SK-N-MC (cell line): ENCODE data around the gene METTL6.
A peak's percentile ranks its signal among the peaks of the same experiment; 100 is the strongest.
"Not testable (repeated sequence)": the region's sequence is repeated elsewhere in the genome, so short reads cannot be mapped to it uniquely, and the experiment has no call there.

Source experiments
- DNase-seq: peaks from one replicate; pipeline ENCODE4 v3.0.0-alpha.2; 2011; ENCODE audit warnings: low read depth, low spot score
- H3K27ac ChIP-seq: fragments of 200-600 bp; sonication (generic); 2 replicates; pipeline ENCODE4 v1.5.1; 2016; ENCODE audit warnings: mixed run types
- H3K36me3 ChIP-seq: fragments of 200-600 bp; sonication (generic); 2 replicates; pipeline ENCODE4 v1.6.1; 2017; ENCODE audit warnings: antibody characterized with exemption, low read length, mixed read lengths; ENCODE audit not compliant: insufficient read depth
- H3K4me3 ChIP-seq: fragments of 200-600 bp; sonication (generic); 2 replicates; pipeline ENCODE4 v1.5.1; 2016
- H3K9ac ChIP-seq: fragments of 200-600 bp; sonication (generic); 2 replicates; pipeline ENCODE4 v1.8.0; 2017; ENCODE audit warnings: mixed run types, mixed read lengths; ENCODE audit not compliant: insufficient read length
- H3K9me3 ChIP-seq: fragments of 200-600 bp; sonication (generic); 2 replicates; pipeline ENCODE4 v1.6.1; 2017; ENCODE audit warnings: low read depth, mild to moderate bottlenecking, antibody characterized with exemption, low read length, moderate library complexity, mixed read lengths
- EZH2 ChIP-seq: fragments of 200-600 bp; sonication (generic); IDR thresholded peaks from one replicate; pipeline ENCODE4 v1.6.1; 2017; ENCODE audit warnings: antibody characterized with exemption
- FOXP2 ChIP-seq: optimal IDR thresholded peaks from 2 replicates; pipeline ENCODE3; 2011; ENCODE audit warnings: mild to moderate bottlenecking, moderate library complexity; ENCODE audit not compliant: insufficient read depth; ENCODE audit errors: extremely low read length, control extremely low read depth
- POLR2AphosphoS5 ChIP-seq: IDR thresholded peaks from 2 replicates; pipeline ENCODE4 v1.6.1; 2012; ENCODE audit warnings: mild to moderate bottlenecking, low read depth, low read length, borderline replicate concordance

METTL6 gene

GRCh38 chr3:15428539-15428938 lies 1.2 kb upstream of the METTL6 start:
- no peak for TF ChIP-seq POLR2AphosphoS5
- TF ChIP-seq FOXP2 = no peak
- TF ChIP-seq EZH2 = no peak
- Histone ChIP-seq H3K36me3 (peaks cover 6% of the 10 kb centered on the region; the same call in 1 of the 2 replicates), H3K9me3 (no peaks in the 10 kb centered on the region), H3K9ac (peak overlapping the region; percentile 86), H3K4me3 (peak overlapping the region; percentile 87), H3K27ac (no peak overlapping the region)
- DNase-seq = no peak

- no peak overlapping the region for H3K27ac ChIP-seq
- TF ChIP-seq POLR2AphosphoS5 = no peak
- TF ChIP-seq FOXP2 = no peak
- no peak for TF ChIP-seq EZH2
- H3K9me3 ChIP-seq = no peaks in the 10 kb centered on the region
- peaks cover 6% of the 10 kb centered on the region; the same call in 1 of the 2 replicates for H3K36me3 ChIP-seq
- H3K9ac ChIP-seq = peak overlapping the region; percentile 86
- DNase-seq = no peak
- peak overlapping the region; percentile 87 for H3K4me3 ChIP-seq
These were observed 637 bp upstream of the METTL6 start for GRCh38 chr3:15427981-15428380.

- Histone ChIP-seq H3K9me3 (no peaks in the 10 kb centered on the region), H3K9ac (peak overlapping the region; percentile 86), H3K36me3 (no peaks in the 10 kb centered on the region; the same call in 1 of the 2 replicates), H3K4me3 (peak overlapping the region; percentile 87), H3K27ac (no peak overlapping the region)
- TF ChIP-seq EZH2 = no peak
- TF ChIP-seq FOXP2 = no peak
- no peak for TF ChIP-seq POLR2AphosphoS5
- no peak for DNase-seq
These were observed 695 bp downstream of the METTL6 start for GRCh38 chr3:15426579-15427118.

- no peak overlapping the region for H3K9ac ChIP-seq
- H3K4me3 ChIP-seq = no peak overlapping the region
- TF ChIP-seq EZH2 (no peak), FOXP2 (no peak), POLR2AphosphoS5 (no peak)
- no peak for DNase-seq
- peaks cover 4% of the 10 kb centered on the region; the same call in 1 of the 2 replicates for H3K36me3 ChIP-seq
- no peak overlapping the region for H3K27ac ChIP-seq
- H3K9me3 ChIP-seq = no peaks in the 10 kb centered on the region
These were observed 6.5 kb downstream of the METTL6 start for GRCh38 chr3:15420871-15421270.

GRCh38 chr3:15410966-15411365 lies 16.4 kb downstream of the METTL6 start:
- peaks cover 11% of the 10 kb centered on the region; the same call in 1 of the 2 replicates for H3K36me3 ChIP-seq
- DNase-seq, H3K9me3 ChIP-seq, H3K9ac ChIP-seq, H3K27ac ChIP-seq, H3K4me3 ChIP-seq: not testable (repeated sequence)

GRCh38 chr3:15409774-15410173 lies 17.6 kb downstream of the METTL6 start:
- H3K9me3 ChIP-seq = no peaks in the 10 kb centered on the region
- H3K4me3 ChIP-seq = no peak overlapping the region
- peaks cover 2% of the 10 kb centered on the region; the same call in 1 of the 2 replicates for H3K36me3 ChIP-seq
- no peak for DNase-seq
- no peak overlapping the region for H3K9ac ChIP-seq
- no peak overlapping the region for H3K27ac ChIP-seq
- TF ChIP-seq POLR2AphosphoS5 (no peak), EZH2 (no peak), FOXP2 (no peak)

- H3K9ac ChIP-seq = no peak overlapping the region
- H3K36me3 ChIP-seq = peaks cover 2% of the 10 kb centered on the region; the same call in 1 of the 2 replicates
- no peak overlapping the region for H3K27ac ChIP-seq
- H3K4me3 ChIP-seq = no peak overlapping the region
- no peak for DNase-seq
- no peak for TF ChIP-seq POLR2AphosphoS5
- no peak for TF ChIP-seq FOXP2
- no peak for TF ChIP-seq EZH2
- no peaks in the 10 kb centered on the region for H3K9me3 ChIP-seq
These were observed 18.1 kb downstream of the METTL6 start for GRCh38 chr3:15409239-15409638.

GRCh38 chr3:15405448-15406050 lies 21.8 kb downstream of the METTL6 start:
- H3K9ac ChIP-seq = no peak overlapping the region
- H3K27ac ChIP-seq = no peak overlapping the region
- no peaks in the 10 kb centered on the region for H3K36me3 ChIP-seq
- TF ChIP-seq FOXP2 (no peak), EZH2 (no peak), POLR2AphosphoS5 (no peak)
- no peaks in the 10 kb centered on the region for H3K9me3 ChIP-seq
- no peak for DNase-seq
- H3K4me3 ChIP-seq = no peak overlapping the region

- Histone ChIP-seq H3K9ac (no peak overlapping the region), H3K27ac (no peak overlapping the region), H3K9me3 (no peaks in the 10 kb centered on the region), H3K4me3 (no peak overlapping the region), H3K36me3 (no peaks in the 10 kb centered on the region)
- TF ChIP-seq EZH2 = no peak
- TF ChIP-seq POLR2AphosphoS5 = no peak
- DNase-seq = no peak
These were observed 22.6 kb downstream of the METTL6 start for GRCh38 chr3:15404767-15405166.
